Right atrium auricular region (tissue), 2 donors: ENCODE data around the gene LGMN. TPM values are rescaled to one million over a fixed set of nuclear protein-coding genes. Genes with fewer than 3 reads are reported as not detected.

Experiments used
- DNase-seq: peaks from one replicate; pipeline ENCODE4 v3.0.0-alpha.2; 2019; ENCODE audit warnings: low spot score
- H3K27ac ChIP-seq, 2 donors: fragments of 200-600 bp; sonication (generic); 1 replicate in 1 of 2; 2 replicates in 1 of 2; pipeline ENCODE4 v1.5.1; 2016 to 2019
- H3K27me3 ChIP-seq, 2 donors: fragments of 200-600 bp; sonication (generic); one replicate each; pipeline versions ENCODE4 v1.5.1 to v1.6.0; 2017 to 2019
- H3K36me3 ChIP-seq: fragments of 200-600 bp; sonication (generic); one replicate; pipeline ENCODE4 v1.5.1; 2016
- H3K4me1 ChIP-seq, 2 donors: fragments of 200-600 bp; sonication (generic); one replicate each; pipeline versions ENCODE4 v1.5.1 to v1.6.0; 2017 to 2019
- H3K4me3 ChIP-seq, 2 donors: fragments of 200-600 bp; sonication (generic); 1 replicate in 1 of 2; 2 replicates in 1 of 2; pipeline ENCODE4 v1.5.1; 2017 to 2019; ENCODE audit warnings: mild to moderate bottlenecking in 1 of 2, moderate library complexity in 1 of 2
- H3K9me3 ChIP-seq, 2 donors: fragments of 200-600 bp; sonication (generic); one replicate each; pipeline ENCODE4 v1.5.1; 2019
- CTCF ChIP-seq, 2 donors: fragments of 200-600 bp; sonication (generic); IDR thresholded peaks; one replicate each; pipeline ENCODE4 v1.5.1; 2019; ENCODE audit warnings: antibody characterized with exemption in 2 of 2
- total RNA-seq, 2 donors: library from RNA; depleted of rRNA; stranded (reverse); fragments of >200 nt; gene quantifications; one replicate each; pipeline ENCODE4 v1.1.0, GENCODE V29; 2016

Gene LGMN
- total RNA-seq, 2 donors from 2014 or later: 65.6 to 109 TPM

- TF ChIP-seq CTCF (IDR thresholded peaks at IDR 0.05): no peak
- H3K27ac ChIP-seq: no peak overlapping the region
- H3K4me1 ChIP-seq: peaks cover 0 to 3% of the 10 kb centered on the region in 2 donors
- no peaks in the 10 kb centered on the region for H3K27me3 ChIP-seq
- H3K9me3 ChIP-seq: no peaks in the 10 kb centered on the region
- peaks cover 44% of the 10 kb centered on the region for H3K36me3 ChIP-seq
- no peak for DNase-seq
- no peak overlapping the region for H3K4me3 ChIP-seq
Observed at GRCh38 chr14:92711976-92712653, 36.3 kb downstream of the LGMN start.

GRCh38 chr14:92710001-92710341 is 38.5 kb downstream of the LGMN start:
- Histone ChIP-seq H3K9me3 (no peaks in the 10 kb centered on the region), H3K4me1 (no peaks in the 10 kb centered on the region), H3K36me3 (peaks cover 64% of the 10 kb centered on the region), H3K27ac (no peak overlapping the region), H3K4me3 (no peak overlapping the region), H3K27me3 (no peaks in the 10 kb centered on the region)
- TF ChIP-seq CTCF (IDR thresholded peaks at IDR 0.05): no peak
- DNase-seq: no peak

GRCh38 chr14:92709340-92710000 is 39.0 kb downstream of the LGMN start:
- no peak overlapping the region for H3K4me3 ChIP-seq
- no peak overlapping the region for H3K27ac ChIP-seq
- no peaks in the 10 kb centered on the region for H3K9me3 ChIP-seq
- no peaks in the 10 kb centered on the region for H3K27me3 ChIP-seq
- H3K4me1 ChIP-seq: no peaks in the 10 kb centered on the region
- DNase-seq: no peak
- H3K36me3 ChIP-seq: peaks cover 69% of the 10 kb centered on the region
- no peak for TF ChIP-seq CTCF (IDR thresholded peaks at IDR 0.05)

GRCh38 chr14:92706386-92706785 is 42.0 kb downstream of the LGMN start:
- no peak overlapping the region for H3K27ac ChIP-seq
- H3K27me3 ChIP-seq: no peaks in the 10 kb centered on the region
- no peaks in the 10 kb centered on the region for H3K4me1 ChIP-seq
- peaks cover 78% of the 10 kb centered on the region for H3K36me3 ChIP-seq
- H3K9me3 ChIP-seq: no peaks in the 10 kb centered on the region
- DNase-seq: no peak
- H3K4me3 ChIP-seq: no peak overlapping the region
- no peak for TF ChIP-seq CTCF (IDR thresholded peaks at IDR 0.05)

GRCh38 chr14:92704821-92705220 is 43.6 kb downstream of the LGMN start:
- no peak overlapping the region for H3K4me3 ChIP-seq
- H3K27ac ChIP-seq: peak overlapping the region in 1 of 2 donors; percentile 40
- TF ChIP-seq CTCF (IDR thresholded peaks at IDR 0.05): no peak
- H3K9me3 ChIP-seq: no peaks in the 10 kb centered on the region
- H3K36me3 ChIP-seq: peaks cover 62% of the 10 kb centered on the region
- no peaks in the 10 kb centered on the region for H3K4me1 ChIP-seq
- H3K27me3 ChIP-seq: no peaks in the 10 kb centered on the region
- DNase-seq: no peak
